Activated T-cell treated with anti-CD3 and anti-CD28 coated beads, Interleukin-2, amount 50 U/mL, for 48 hours (primary cell): ENCODE results near the gene ALDH18A1.
"Not testable (repeated sequence)": the region's sequence is repeated elsewhere in the genome, so short reads cannot be mapped to it uniquely, and the experiment has no call there.

Experiments
- DNase-seq, 2 experiments: peaks; one replicate each; pipeline ENCODE4 v3.0.0-alpha.2; 2020

Gene ALDH18A1

GRCh38 chr10:95648138-95648537, 8.4 kb downstream of the ALDH18A1 start:
- no peak for DNase-seq

- DNase-seq, result no peak
Measured at GRCh38 chr10:95646160-95646559, 10.4 kb downstream of the ALDH18A1 start.

DNA sequence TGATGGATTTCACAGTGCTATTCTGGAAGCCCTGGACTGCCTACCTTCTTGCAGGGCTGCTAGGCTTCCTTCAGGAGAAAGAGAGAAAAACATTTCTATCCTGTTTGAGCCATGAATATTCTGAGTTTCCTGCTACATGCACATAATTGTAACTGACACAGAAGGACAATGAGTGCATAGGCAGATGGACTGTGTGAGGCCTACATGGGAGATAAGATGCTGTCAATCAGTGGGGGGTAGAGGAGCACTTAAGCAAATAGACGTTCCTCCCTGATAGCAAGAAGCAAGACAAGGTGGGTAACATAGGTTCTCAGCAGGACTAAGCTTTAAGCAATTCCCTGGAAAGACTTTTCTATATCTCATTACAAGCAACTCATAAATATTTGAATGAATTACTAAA, 11.6 kb downstream of the ALDH18A1 start:
- no peak for DNase-seq

DNA sequence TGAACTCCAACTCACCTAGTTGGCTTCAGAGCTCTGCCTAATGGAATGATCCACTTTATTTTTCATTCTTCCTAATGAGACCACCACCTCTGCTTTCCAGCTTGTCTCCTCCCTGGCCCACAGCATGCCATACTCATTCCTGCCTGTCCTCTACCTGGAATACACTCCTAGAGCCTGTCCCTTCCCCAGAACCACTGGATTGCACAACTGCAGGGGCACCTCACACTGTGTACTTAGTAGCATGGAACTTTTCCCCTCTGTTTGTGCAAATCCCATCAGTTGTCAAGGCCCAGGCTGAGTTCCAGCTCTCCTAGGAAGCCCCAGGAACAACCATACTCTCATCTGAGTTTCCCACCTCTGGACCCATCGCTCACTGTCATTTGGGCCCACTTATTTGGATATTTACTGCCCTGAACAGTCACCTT, 15.6 kb downstream of the ALDH18A1 start:
- DNase-seq, result no peak

DNA sequence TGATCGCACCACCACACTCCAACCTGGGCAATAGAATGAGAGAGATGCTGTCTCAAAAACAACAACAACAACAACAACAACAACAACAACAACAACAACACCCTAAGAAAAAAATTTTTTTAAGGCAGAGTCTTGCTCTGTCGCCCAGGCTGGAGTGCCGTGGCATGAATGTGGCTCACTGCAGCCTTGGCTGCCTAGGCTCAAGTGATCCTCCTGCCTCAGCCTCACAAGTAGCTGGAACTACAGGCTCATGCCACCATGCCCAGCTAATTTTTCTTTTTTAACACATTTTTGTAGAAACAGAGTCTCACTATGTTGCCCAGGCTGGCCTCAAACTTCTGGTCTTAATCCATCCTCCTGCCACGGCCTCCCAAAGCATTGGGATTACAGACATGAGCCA, 18.6 kb downstream of the ALDH18A1 start:
- no peak for DNase-seq

- no peak for DNase-seq
Measured at GRCh38 chr10:95637140-95637539, 19.4 kb downstream of the ALDH18A1 start.

- DNase-seq, result no peak
Measured at GRCh38 chr10:95635319-95635733, 21.2 kb downstream of the ALDH18A1 start.

- no peak for DNase-seq
Measured at GRCh38 chr10:95628786-95629185, 27.7 kb downstream of the ALDH18A1 start.

DNA sequence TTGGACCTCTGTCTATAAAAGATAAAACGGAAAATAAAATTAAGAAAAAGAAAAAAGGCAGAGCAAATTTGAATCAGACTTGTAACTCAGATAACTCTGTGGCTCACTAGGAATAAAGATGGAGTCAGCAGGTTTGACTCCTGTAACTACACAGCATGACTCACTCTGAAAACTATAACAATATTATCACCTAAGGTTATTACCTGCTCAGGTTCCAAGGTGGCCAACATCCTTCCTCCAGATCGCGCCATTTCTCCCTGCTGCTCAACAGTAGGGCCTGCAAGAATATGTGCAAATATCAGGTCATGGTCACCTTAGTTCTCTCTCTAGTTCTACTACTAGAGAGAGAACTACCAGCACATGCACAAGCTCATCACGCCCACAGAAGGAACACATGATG, 30.0 kb downstream of the ALDH18A1 start:
- DNase-seq, result no peak

- DNase-seq, result not testable (repeated sequence)
Measured at GRCh38 chr10:95620415-95620814, 36.1 kb downstream of the ALDH18A1 start.

GRCh38 chr10:95618101-95618500, 38.4 kb downstream of the ALDH18A1 start:
- no peak for DNase-seq

DNA sequence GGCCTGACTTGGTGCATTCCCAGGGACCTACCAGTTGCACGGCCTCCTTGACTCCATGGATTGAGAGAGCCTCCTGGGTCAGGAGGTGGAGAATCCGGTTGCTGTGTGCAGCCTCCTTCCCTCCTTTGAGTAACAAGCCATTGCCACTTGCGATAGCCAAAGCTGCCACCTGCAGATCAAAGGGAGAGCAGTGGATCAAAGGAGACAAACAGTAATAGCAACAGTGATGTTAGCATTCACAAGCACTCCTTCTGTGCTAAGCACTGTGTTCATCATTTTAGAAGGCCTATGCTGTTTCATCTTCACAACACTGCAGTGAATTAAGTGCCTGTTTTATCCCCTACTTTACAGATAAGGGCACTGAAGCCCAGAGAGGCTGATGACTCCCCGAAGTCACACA, 40.1 kb downstream of the ALDH18A1 start:
- DNase-seq, result no peak

- no peak for DNase-seq
Measured at GRCh38 chr10:95613330-95613729, 43.2 kb downstream of the ALDH18A1 start.

GRCh38 chr10:95610727-95611126, 45.8 kb downstream of the ALDH18A1 start:
- no peak for DNase-seq

DNA sequence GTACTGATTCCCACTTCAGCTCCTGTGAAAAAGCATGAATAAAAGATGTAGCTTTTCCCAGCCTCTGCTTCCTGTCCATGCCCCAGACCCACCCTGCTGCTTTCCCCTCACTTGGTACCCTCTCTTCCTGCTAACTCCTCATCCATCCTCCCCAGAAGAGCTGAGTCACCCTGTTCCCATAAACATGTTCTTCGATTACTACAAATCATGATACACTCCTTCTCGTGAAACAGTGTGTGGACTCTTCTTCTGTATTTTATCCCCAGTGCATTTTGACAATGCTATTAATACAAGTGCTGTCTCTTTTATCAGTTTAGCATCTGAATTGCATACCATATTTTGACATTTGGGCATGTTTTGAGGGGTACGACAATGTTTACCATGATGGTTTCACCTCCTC, 49.6 kb downstream of the ALDH18A1 start:
- DNase-seq, result no peak

DNA sequence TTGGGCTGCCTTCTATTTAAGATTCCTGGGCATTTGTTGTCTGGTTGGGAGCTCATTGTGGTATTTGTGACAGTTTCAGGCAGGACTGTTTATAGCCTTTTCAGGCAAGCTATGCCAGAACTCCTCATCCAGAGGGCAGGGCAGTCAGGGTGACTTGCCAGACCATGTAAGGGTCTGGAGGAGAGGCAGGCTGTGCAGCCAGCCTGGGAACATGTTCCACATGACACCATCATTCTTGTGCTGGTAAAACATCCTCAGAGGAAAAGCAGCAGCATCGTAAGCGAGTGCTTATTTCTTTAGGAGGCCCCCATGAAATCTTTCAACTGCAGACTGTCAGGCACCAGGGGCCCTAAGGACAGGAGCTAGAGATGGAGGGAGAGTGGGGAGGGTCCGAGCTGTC, 51.3 kb downstream of the ALDH18A1 start:
- DNase-seq, result no peak

- DNase-seq, result no peak
Measured at GRCh38 chr10:95604630-95605029, 51.9 kb downstream of the ALDH18A1 start.

DNA sequence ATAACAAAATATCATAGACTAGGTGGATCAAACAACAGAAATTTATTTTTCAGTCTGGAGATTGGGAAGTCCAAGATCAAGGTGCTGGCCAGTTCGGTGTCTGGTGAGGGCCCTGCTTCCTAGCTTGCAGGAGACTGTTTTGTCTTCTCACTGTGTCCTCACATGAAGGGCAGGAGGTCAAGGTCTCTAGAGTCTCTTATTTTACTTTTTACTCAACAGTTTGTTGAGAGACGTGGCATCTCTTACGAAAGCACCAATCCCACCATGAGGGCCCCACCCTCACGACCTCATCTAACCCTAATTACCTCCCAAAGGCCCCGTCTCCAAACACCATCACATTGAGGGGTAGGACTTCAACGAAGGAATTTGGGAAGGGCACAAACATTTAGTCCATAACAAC, 54.1 kb downstream of the ALDH18A1 start:
- no peak for DNase-seq

DNA sequence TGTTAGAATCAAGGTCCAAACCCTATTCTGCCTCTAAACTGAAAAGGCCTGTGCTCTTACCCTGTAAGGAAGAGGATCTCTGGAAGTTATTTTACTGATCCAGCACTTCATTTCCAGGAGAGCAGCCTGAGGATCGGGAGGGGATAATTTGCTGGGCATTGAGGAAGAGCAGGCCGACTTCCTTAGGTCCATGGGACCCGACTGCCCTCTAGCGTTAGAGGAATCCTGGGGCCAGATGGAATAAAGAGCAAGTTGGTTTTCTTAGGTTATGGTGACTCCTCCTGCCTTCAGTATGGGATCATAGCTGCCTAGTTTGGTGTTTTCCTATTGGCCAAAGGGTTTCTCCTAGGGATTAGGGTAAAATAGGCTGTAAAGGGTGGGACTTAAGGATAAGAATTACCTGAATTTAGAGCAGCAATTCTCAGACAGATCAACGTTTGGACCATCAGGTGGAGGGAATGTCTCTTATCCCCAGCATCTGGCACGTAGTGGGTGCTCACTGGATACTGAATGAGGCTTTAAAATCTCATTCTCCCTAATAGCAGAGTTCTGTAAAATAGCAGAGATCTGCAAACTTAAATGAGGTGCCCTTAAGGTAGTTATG, 55.3 kb downstream of the ALDH18A1 start:
- DNase-seq, result peak; percentile 62 to 65

- no peak for DNase-seq
Measured at GRCh38 chr10:95600158-95600557, 56.4 kb downstream of the ALDH18A1 start.

GRCh38 chr10:95597788-95598187, 58.7 kb downstream of the ALDH18A1 start:
- DNase-seq, result no peak

DNA sequence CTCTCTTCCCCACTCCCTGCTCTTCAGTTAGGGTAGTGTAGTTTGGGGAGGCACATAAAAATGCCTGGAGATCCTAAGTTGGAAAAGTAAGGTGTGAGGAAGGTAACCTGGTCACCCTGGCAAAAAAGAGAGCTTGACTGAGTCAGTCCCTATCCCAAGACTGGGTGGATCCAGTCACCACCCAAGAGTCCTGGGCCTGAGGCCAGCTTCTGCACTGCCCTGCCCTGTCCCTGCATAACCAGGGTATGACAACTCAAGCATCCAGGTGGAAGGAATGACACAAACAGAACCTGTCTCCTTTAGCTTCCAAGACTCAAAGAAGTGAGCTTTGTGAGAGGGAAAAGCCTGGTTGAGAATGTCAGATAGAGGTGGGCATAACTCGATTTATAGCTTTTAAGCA, 68.5 kb downstream of the ALDH18A1 start:
- no peak for DNase-seq

- no peak for DNase-seq
Measured at GRCh38 chr10:95579835-95580535, 76.5 kb downstream of the ALDH18A1 start.

DNA sequence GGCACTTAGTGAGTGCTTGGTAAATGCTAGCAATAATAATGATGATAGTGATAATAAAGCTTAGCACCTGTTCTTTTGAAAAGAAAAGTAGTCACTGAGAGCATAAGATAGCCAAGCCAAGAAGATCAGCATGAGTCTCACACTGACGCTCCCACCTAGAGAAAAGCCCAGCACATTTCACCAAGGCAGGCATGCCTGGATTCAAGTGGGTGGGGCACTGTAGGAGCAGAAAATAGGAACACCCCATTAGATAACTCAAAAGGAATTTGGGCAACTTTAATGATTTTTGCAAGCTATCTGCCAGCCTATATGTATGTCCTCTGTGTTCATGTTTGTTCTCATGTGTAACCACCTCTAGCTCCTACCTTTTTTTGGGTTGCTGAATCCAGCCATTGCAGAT, 77.2 kb downstream of the ALDH18A1 start:
- no peak for DNase-seq

- no peak for DNase-seq
Measured at GRCh38 chr10:95578619-95579018, 77.9 kb downstream of the ALDH18A1 start.
